Thyroid gland (tissue), 4 donors: Measurements from ENCODE around the gene CREBBP. TPM values are rescaled to one million over a fixed set of nuclear protein-coding genes. Genes with fewer than 3 reads are reported as not detected.

ENCODE experiments used
- DNase-seq, 2 donors: peaks; one replicate each; pipeline ENCODE4 v3.0.0-alpha.2; 2019
- H3K27ac ChIP-seq, 3 donors: fragments of 200-600 bp; sonication (generic); 1 replicate in 2 of 3; 2 replicates in 1 of 3; pipeline ENCODE4 v1.5.1; 2016 to 2019; ENCODE audit warnings: mild to moderate bottlenecking in 1 of 3, moderate library complexity in 1 of 3
- H3K27me3 ChIP-seq: fragments of 200-600 bp; sonication (generic); one replicate; pipeline ENCODE4 v1.5.1; 2019
- H3K36me3 ChIP-seq, 2 donors: fragments of 200-600 bp; sonication (generic); one replicate each; pipeline ENCODE4 v1.5.1; 2016 to 2019
- H3K4me1 ChIP-seq, 2 donors: fragments of 200-600 bp; sonication (generic); one replicate each; pipeline ENCODE4 v1.5.1; 2017 to 2019
- H3K4me3 ChIP-seq, 3 donors: fragments of 200-600 bp; sonication (generic); replicated peaks in 1 of 3; 1 replicate in 2 of 3; 2 replicates in 1 of 3; pipeline ENCODE4 v1.5.1; 2016; ENCODE audit warnings: mild to moderate bottlenecking in 1 of 3
- H3K9me3 ChIP-seq: fragments of 200-600 bp; sonication (generic); one replicate; pipeline ENCODE4 v1.5.1; 2017
- CTCF ChIP-seq, 6 experiments: fragments of 200-600 bp in 3 of 6; fragments of 450-650 bp in 3 of 6; sonication (generic) in 3 of 6; IDR thresholded peaks; one replicate each; pipeline ENCODE4 v1.5.1; 2016 to 2019; ENCODE audit warnings: antibody characterized with exemption in 6 of 6, mild to moderate bottlenecking in 2 of 6, inconsistent platforms in 1 of 6, moderate library complexity in 1 of 6
- POLR2A ChIP-seq, 2 donors: fragments of 450-650 bp; IDR thresholded peaks; one replicate each; pipeline ENCODE4 v1.6.1; 2017; ENCODE audit warnings: antibody characterized with exemption in 2 of 2, mild to moderate bottlenecking in 2 of 2, moderate library complexity in 1 of 2
- WGBS, 2 donors: methylation state at CpG; one replicate each; pipeline ENCODE4 v1.1.5; 2017; 5-methylcytosine and 5-hydroxymethylcytosine counted together
- intact Hi-C: fragments of 100-400 bp; cut with DNase I; formaldehyde crosslinking; loops from one replicate; pipeline ENCODE4 v1.15.1; 2023
- total RNA-seq, 4 donors: library from RNA; depleted of rRNA; stranded (reverse); fragments of >200 nt; gene quantifications; one replicate each; pipeline ENCODE4 v1.2.3, GENCODE V29; 2016

CREBBP gene
- total RNA-seq, 4 donors from 2014 or later = 52.5 to 157 (median 75.9) TPM

- DNase-seq = no peak
- H3K27me3 ChIP-seq = no peaks in the 10 kb centered on the region
- intact Hi-C loops = no loop called here
- no peak overlapping the region for H3K27ac ChIP-seq
- H3K36me3 ChIP-seq = peaks cover 0 to 13% of the 10 kb centered on the region in 2 donors
- no peak overlapping the region for H3K4me3 ChIP-seq
- H3K9me3 ChIP-seq = no peaks in the 10 kb centered on the region
- TF ChIP-seq CTCF (IDR thresholded peaks at IDR 0.05) (no peak), POLR2A (IDR thresholded peaks at IDR 0.05) (no peak)
- peaks cover 26 to 40% of the 10 kb centered on the region in 2 donors for H3K4me1 ChIP-seq
Observed at GRCh38 chr16:3846087-3846486, 34.4 kb downstream of the CREBBP start.

GRCh38 chr16:3842994-3843393 lies 37.5 kb downstream of the CREBBP start:
- Histone ChIP-seq H3K27me3 (no peaks in the 10 kb centered on the region), H3K4me1 (peaks cover 25 to 35% of the 10 kb centered on the region in 2 donors), H3K4me3 (no peak overlapping the region), H3K36me3 (no peaks in the 10 kb centered on the region), H3K9me3 (no peaks in the 10 kb centered on the region), H3K27ac (no peak overlapping the region)
- intact Hi-C loops = no loop called here
- 69 to 75% methylated on average over 3 of the region's 3 CpGs for WGBS, 2 donors
- TF ChIP-seq CTCF (IDR thresholded peaks at IDR 0.05) (no peak), POLR2A (IDR thresholded peaks at IDR 0.05) (no peak)
- DNase-seq = no peak

- WGBS, 2 donors = 77 to 79% methylated on average over 10 of the region's 10 CpGs
- intact Hi-C loops = no loop called here
- no peaks in the 10 kb centered on the region for H3K27me3 ChIP-seq
- no peak overlapping the region for H3K4me3 ChIP-seq
- no peak for DNase-seq
- no peak overlapping the region for H3K27ac ChIP-seq
- no peaks in the 10 kb centered on the region for H3K36me3 ChIP-seq
- peaks cover 27 to 38% of the 10 kb centered on the region in 2 donors for H3K4me1 ChIP-seq
- no peaks in the 10 kb centered on the region for H3K9me3 ChIP-seq
- TF ChIP-seq CTCF (IDR thresholded peaks at IDR 0.05) = no peak
Observed at GRCh38 chr16:3841729-3842508, 38.6 kb downstream of the CREBBP start.

- no peak for DNase-seq
Observed at GRCh38 chr16:3839402-3840184, 40.9 kb downstream of the CREBBP start.

More at GRCh38 chr16:3839402-3840184, 40.9 kb downstream of the CREBBP start:
- Histone ChIP-seq H3K4me1 (peaks cover 27 to 38% of the 10 kb centered on the region in 2 donors), H3K27me3 (no peaks in the 10 kb centered on the region), H3K36me3 (no peaks in the 10 kb centered on the region), H3K4me3 (no peak overlapping the region), H3K9me3 (no peaks in the 10 kb centered on the region), H3K27ac (no peak overlapping the region)
- WGBS, 2 donors = 95 to 96% methylated on average over 4 of the region's 4 CpGs
- intact Hi-C loops = no loop called here
- no peak for TF ChIP-seq POLR2A (IDR thresholded peaks at IDR 0.05)
- TF ChIP-seq CTCF (IDR thresholded peaks at IDR 0.05) = no peak
